HG02571 (cell line): ENCODE data around the gene ICA1.

Experiments used
- ATAC-seq: cut with Tn5 transposase; IDR thresholded peaks from one replicate; pipeline ENCODE4 v1.9.1; 2021; ENCODE audit warnings: mild to moderate bottlenecking, moderate library complexity; ENCODE audit not compliant: unreplicated experiment

Gene ICA1

GRCh38 chr7:8165150-8165549 lies 96.8 kb downstream of the ICA1 start:
- ATAC-seq, result no peak

GRCh38 chr7:8162181-8162580 lies 99.8 kb downstream of the ICA1 start:
- no peak for ATAC-seq

DNA sequence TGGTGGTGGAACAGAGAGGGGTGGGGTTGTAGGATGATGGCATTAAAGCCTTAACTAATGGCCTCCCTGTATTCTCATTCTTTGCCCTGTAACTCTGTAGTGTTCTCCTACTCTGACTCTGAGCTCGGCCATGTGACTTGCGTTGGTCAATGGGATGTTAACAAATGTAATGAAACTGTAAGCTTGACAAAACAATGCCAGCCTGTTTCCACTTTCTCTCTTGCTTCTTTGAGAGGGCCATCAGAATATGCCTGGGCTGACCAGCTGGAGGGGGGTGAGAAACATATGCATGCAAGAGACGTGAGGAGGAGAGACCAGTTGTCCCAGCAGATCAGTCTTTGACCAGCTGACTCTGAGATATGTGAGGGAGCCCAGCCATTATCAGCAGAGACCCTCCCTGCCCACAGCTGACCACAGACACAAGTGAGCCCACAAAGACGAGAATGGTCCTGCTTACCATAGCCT lies 100.6 kb downstream of the ICA1 start:
- ATAC-seq, result no peak

GRCh38 chr7:8160779-8161345 lies 101.1 kb downstream of the ICA1 start:
- ATAC-seq, result no peak

DNA sequence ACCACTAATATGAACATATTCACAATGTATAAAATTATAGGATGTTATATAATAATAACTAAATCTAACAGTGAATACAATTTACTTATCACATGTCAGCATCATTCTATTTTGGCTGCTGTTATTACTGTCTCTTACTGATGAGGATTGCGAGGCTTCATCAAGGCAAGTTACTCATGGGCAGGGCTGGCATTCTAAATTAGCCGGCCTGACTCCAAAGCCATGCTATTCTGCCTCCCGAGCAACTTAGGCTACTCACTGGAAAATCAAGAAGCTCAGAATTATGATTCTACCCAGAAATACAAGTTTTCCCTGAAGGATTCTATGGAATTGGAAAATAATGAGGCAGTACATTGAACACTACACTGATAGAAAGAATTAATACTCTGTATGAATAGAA lies 101.7 kb downstream of the ICA1 start:
- ATAC-seq, result no peak

DNA sequence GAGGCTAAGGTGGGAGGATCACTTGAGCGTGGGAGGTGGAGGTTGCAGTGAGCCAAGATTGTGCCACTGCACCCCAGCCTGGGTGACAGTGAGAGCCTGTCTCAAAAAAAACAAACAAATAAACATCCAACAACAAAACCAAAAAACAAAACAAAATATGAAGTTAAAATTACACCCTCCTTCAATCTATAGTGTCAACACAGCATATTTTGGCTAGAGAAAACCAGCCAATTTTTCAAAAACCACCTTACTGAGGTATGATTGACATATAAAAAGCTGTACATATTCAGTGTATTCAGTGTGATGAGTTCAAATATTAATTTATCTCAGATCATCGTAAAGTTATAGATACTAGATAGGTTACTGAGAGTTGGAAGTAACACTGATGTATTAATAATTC lies 102.4 kb downstream of the ICA1 start:
- no peak for ATAC-seq

DNA sequence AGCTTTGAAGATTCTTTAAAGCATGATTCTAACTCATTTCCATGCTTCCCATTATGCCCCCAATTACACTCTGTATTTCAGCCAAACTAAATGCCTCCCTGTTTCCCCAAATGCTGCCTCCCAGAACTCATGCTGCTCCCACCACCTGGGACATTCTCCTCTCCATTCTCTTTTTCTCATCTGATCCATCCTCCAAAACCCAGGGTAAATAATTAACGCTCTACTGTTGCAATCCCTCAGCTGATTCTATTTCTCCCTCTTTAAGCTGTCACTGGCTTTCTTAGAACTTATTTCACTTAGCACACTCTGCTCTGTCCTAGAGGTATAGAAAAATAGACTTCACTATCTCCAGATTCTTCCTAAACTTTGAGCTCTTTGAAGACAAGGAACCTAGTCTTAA lies 104.7 kb downstream of the ICA1 start:
- ATAC-seq, result no peak

DNA sequence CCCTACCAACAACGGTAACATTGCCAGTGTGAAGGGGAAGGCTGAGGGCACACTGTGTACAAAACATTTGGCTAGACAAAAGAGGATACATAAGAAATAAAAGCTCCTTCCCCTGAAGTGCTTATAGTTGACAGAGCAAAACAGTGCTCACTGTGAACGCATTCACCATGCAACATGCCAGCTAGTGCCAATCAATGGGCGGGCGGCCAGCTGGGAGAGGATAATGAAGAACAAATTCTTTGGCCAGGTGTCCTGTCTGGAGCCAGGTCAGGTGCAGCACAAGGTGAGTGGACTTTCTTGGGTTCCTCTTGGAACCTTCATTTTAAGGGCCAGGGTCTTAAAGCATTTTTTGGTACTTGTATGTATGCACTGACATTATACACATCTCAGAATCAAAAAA lies 106.1 kb downstream of the ICA1 start:
- ATAC-seq, result no peak

DNA sequence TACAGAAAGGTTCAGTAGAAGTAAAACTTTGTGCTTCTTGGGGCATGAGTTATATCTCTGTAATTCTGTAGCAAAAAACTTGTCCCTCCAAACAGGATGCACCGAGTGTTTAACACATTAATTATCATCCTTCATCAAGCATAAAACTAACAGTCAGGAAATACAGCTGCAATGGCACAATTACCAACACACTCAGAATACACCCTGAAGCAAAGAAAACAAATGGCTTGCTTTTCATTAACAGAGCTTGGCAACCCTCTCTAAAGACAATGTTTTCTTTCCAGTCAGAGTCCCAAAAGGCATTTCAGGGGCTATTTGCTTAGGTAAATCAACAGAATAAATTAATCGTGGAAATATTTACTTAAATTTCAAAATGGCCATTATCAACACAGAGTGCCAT lies 107.7 kb downstream of the ICA1 start:
- ATAC-seq, result no peak

GRCh38 chr7:8152489-8153192 lies 109.3 kb downstream of the ICA1 start:
- no peak for ATAC-seq

- ATAC-seq, result no peak
These were observed 110.7 kb downstream of the ICA1 start for GRCh38 chr7:8151161-8151725.

DNA sequence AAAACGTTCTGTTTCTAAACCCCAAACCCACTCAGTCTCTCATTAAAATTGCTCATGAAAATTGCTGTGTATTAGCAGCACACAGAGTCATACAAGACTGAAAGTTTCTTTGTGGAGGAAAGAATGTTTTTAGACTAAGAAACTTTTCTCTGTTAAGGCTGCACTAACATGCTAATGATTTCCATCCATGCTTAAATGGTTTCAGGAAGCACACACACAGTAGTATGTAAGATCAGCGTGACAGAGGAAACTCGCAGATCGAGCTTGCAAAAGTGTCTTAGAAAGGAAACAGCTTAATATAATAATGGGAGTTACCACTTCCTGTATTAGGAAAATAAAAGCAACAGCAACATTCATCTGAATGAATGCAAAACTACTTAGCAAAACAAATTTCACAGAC lies 112.7 kb downstream of the ICA1 start:
- no peak for ATAC-seq

DNA sequence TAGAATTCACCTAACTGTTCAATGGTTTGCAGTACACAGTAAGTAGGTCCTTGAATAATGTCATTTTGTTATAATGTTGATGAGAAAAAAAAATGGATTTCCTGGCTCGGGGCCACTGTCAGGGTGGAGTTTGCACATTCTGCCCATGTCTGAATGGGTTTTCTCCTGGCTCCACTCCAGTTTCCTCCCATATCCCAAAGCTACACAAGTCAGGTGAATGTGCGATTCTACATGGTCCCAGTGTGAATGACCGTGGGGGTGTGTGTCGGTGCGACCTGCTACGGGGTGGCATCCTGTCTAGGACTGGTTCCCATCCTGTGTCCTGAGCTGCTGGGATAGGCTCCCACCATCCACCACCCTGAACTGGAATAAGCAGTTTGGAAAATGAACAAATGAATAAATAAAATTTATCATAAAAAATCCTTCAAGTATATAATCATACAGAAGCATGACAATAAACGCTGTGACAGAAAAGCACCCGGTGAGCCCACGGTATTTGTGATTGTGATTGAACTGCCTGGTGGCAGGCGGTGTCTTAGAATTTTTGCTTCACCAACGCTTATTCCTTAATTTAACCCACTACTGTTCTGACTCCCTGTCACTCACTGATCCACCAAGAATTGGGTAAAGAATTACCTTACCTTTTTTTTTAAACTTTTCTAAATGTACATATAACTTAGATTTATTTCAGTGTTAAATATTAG lies 114.1 kb downstream of the ICA1 start:
- ATAC-seq, result no peak

DNA sequence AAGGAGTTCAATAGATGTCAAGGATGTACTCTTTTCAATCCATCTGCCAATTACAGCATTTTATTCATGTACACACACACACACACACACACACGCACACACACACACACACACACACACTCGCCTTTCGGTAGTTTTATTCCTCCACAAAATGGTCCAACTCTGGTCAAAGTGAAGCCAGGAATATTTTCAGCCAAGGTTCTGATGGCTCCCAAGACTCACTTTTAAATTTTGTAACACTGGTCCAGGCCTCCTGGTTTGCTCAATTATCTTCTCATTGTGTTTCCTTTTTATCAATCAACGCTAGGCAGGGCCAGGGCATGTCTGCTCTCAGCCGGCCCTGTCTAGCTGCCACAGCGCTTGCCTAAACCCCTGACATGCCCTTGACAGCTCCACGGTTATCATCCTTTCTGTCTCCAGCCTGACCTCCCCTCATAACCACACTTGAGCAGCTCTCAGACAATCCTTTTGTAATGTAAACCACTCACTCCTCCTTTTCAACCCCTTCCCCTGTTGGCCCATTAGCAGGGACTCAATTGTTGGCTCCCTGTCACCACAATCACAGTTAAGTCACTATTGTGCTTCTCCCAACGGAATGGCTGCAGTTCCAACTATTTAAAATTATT lies 115.1 kb downstream of the ICA1 start:
- no peak for ATAC-seq

DNA sequence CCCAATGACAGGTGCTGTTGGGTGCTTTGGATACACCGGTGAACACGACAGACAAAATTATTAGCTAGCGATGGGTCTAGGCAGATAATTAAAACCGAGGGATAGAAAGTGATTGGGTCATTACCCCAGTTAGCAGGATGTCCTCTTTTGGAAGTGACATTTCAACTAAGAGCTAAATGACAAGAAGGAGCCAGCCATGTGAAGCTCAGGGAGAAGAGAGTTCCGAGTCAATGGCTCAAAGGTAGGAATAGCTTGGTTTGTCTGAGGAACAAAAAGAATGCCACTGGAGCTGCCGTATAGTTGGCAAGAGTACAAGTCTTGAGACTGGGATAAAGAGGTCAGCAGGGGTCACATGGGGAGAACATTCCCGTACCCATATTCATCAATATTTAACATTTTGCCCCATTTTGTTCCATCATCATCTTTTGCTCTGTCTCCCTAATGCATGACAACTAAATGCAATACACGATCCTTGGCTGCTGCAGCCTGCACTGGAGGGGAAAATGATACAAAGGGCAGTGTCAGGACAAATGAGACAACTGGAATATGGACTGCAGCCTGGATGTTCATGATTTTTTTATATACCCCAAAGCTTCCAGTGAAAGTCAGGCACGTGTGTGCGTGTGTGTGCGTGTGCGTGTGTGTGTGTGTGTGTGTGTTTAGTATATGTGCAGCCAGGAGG lies 115.7 kb downstream of the ICA1 start:
- ATAC-seq, result no peak

DNA sequence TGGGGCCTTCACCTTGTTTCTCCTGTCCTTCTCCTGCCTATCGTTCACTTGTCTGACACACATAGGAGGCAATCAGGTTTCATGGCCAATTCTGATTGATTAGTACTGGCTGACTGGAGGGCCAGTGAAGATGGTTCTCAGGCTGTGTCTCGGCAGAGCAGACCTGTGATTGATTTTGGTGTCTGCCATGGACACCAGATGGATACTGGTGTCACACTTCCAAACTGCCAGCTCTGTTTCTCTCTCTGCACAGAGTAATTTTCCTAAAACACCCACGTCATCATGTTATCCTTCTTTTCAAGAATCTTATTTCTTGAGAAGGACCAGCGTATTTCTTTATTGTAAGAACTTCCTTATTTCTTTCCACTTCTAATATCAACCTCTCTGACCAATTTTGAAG lies 117.1 kb downstream of the ICA1 start:
- ATAC-seq, result no peak

GRCh38 chr7:8143151-8143874 lies 118.7 kb downstream of the ICA1 start:
- ATAC-seq, result no peak

GRCh38 chr7:8142477-8142876 lies 119.5 kb downstream of the ICA1 start:
- no peak for ATAC-seq

GRCh38 chr7:8141070-8141469 lies 120.9 kb downstream of the ICA1 start:
- no peak for ATAC-seq

- ATAC-seq, result no peak
These were observed 125.8 kb downstream of the ICA1 start for GRCh38 chr7:8136051-8136730.
